ENCODE data around the gene PTPRC. TPM values are rescaled to one million over a fixed set of nuclear protein-coding genes. Genes with fewer than 3 reads are reported as not detected.

The PTPRC gene
- polyA plus RNA-seq, 2 of the 4 experiments (the other 2 are of a cell fraction), result not detected

GRCh38 chr1:198683449-198683848, 44.6 kb downstream of the PTPRC start:
- Histone ChIP-seq H3K27ac (no peak overlapping the region), H3K4me3 (no peak overlapping the region), H3K4me1 (no peaks in the 10 kb centered on the region), H3K9me3 (no peaks in the 10 kb centered on the region), H3K4me2 (no peak overlapping the region)
- ATAC-seq (no peak), FAIRE-seq (no peak), DNase-seq (ENCODE audit: low read depth in 1 of 2, low spot score in 1 of 2) (no peak)
- no peak for TF ChIP-seq POLR2A (IDR thresholded peaks at IDR 0.05; ENCODE audit: low read length)
- TF ChIP-seq, protein P1, sequence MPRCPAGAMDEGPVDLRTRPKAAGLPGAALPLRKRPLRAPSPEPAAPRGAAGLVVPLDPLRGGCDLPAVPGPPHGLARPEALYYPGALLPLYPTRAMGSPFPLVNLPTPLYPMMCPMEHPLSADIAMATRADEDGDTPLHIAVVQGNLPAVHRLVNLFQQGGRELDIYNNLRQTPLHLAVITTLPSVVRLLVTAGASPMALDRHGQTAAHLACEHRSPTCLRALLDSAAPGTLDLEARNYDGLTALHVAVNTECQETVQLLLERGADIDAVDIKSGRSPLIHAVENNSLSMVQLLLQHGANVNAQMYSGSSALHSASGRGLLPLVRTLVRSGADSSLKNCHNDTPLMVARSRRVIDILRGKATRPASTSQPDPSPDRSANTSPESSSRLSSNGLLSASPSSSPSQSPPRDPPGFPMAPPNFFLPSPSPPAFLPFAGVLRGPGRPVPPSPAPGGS (IDR thresholded peaks at IDR 0.05), result no peak
- no peak for TF ChIP-seq CTCF (IDR thresholded peaks at IDR 0.05)
- no peak for TF ChIP-seq RARB (CRISPR knock-in tag; IDR thresholded peaks at IDR 0.05)
- no peak for TF ChIP-seq SMC3 (IDR thresholded peaks at IDR 0.05)
- TF ChIP-seq CHD4 (IDR thresholded peaks at IDR 0.05; ENCODE audit: borderline replicate concordance), result no peak
- no peak for TF ChIP-seq USF2 (IDR thresholded peaks at IDR 0.05)
- no peak for TF ChIP-seq GATA3 (IDR thresholded peaks at IDR 0.05; ENCODE audit: borderline replicate concordance)
- no peak for TF ChIP-seq RFX5 (IDR thresholded peaks at IDR 0.05)
- no peak for TF ChIP-seq TP53 (CRISPR knock-in tag; IDR thresholded peaks at IDR 0.05)
- TF ChIP-seq, protein P2, sequence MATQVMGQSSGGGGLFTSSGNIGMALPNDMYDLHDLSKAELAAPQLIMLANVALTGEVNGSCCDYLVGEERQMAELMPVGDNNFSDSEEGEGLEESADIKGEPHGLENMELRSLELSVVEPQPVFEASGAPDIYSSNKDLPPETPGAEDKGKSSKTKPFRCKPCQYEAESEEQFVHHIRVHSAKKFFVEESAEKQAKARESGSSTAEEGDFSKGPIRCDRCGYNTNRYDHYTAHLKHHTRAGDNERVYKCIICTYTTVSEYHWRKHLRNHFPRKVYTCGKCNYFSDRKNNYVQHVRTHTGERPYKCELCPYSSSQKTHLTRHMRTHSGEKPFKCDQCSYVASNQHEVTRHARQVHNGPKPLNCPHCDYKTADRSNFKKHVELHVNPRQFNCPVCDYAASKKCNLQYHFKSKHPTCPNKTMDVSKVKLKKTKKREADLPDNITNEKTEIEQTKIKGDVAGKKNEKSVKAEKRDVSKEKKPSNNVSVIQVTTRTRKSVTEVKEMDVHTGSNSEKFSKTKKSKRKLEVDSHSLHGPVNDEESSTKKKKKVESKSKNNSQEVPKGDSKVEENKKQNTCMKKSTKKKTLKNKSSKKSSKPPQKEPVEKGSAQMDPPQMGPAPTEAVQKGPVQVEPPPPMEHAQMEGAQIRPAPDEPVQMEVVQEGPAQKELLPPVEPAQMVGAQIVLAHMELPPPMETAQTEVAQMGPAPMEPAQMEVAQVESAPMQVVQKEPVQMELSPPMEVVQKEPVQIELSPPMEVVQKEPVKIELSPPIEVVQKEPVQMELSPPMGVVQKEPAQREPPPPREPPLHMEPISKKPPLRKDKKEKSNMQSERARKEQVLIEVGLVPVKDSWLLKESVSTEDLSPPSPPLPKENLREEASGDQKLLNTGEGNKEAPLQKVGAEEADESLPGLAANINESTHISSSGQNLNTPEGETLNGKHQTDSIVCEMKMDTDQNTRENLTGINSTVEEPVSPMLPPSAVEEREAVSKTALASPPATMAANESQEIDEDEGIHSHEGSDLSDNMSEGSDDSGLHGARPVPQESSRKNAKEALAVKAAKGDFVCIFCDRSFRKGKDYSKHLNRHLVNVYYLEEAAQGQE (IDR thresholded peaks at IDR 0.05), result no peak
- TF ChIP-seq MAFK (IDR thresholded peaks at IDR 0.05; ENCODE audit: partially characterized antibody), result no peak
- 89% methylated on average over 2 of the region's 2 CpGs for WGBS (ENCODE audit: missing lambda C conversion rate)
- CTCF ChIA-PET, result no interaction called here
- POLR2A ChIA-PET, result no interaction called here

- Histone ChIP-seq H3K9me3 (no peaks in the 10 kb centered on the region), H3K4me3 (no peak overlapping the region), H3K27ac (no peak overlapping the region), H3K4me2 (no peak overlapping the region), H3K4me1 (no peaks in the 10 kb centered on the region)
- DNase-seq (ENCODE audit: low read depth in 1 of 2, low spot score in 1 of 2), result peak in 1 of 2 experiments; percentile 30
- FAIRE-seq, result no peak
- ChIA-PET POLR2A (no interaction called here), CTCF (interaction anchor here (0.8 to 2.5 kb wide), 16 partner anchors 10 to 1159 kb away, joined by 3 to 12 read pairs (median 3); no protein-coding TSS in a partner anchor)
- peak in 1 of 2 experiments; percentile 55; a peak in 1 of 6 replicates for ATAC-seq
- TF ChIP-seq RNF2 (IDR thresholded peaks at IDR 0.05; ENCODE audit: borderline replicate concordance, low read depth), result no peak
- no peak for TF ChIP-seq HES2 (IDR thresholded peaks at IDR 0.05)
- TF ChIP-seq PHF8 (IDR thresholded peaks at IDR 0.05; ENCODE audit: borderline replicate concordance, low read depth), result no peak
- no peak for TF ChIP-seq CBX2 (IDR thresholded peaks at IDR 0.05; ENCODE audit: borderline replicate concordance, low read depth)
- TF ChIP-seq RAD21 (conservative IDR thresholded peaks at IDR 0.05 in 1 of 2, IDR thresholded peaks at IDR 0.05 in 1 of 2), result peak; percentile 69 to 83
- TF ChIP-seq ELK1 (IDR thresholded peaks at IDR 0.05; ENCODE audit: low read depth, low read length), result no peak
- no peak for TF ChIP-seq FOXS1 (CRISPR knock-in tag; IDR thresholded peaks at IDR 0.05)
- TF ChIP-seq HOXB13 (CRISPR knock-in tag; IDR thresholded peaks at IDR 0.05; ENCODE audit: low read depth), result no peak
- TF ChIP-seq, protein P3, sequence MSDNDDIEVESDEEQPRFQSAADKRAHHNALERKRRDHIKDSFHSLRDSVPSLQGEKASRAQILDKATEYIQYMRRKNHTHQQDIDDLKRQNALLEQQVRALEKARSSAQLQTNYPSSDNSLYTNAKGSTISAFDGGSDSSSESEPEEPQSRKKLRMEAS (IDR thresholded peaks at IDR 0.05), result no peak
- TF ChIP-seq SMC3 (IDR thresholded peaks at IDR 0.05), result peak; percentile 59; the same call in 2 of the 3 replicates
- TF ChIP-seq TFCP2L1 (CRISPR knock-in tag; IDR thresholded peaks at IDR 0.05), result no peak
- TF ChIP-seq CTCF (IDR thresholded peaks at IDR 0.05), result peak; percentile 59
- TF ChIP-seq ZSCAN20 (CRISPR knock-in tag; IDR thresholded peaks at IDR 0.05), result no peak
- TF ChIP-seq ZC3H11A (IDR thresholded peaks at IDR 0.05), result no peak
These were observed 47.4 kb downstream of the PTPRC start for GRCh38 chr1:198686069-198686728.
